Left lung (tissue), 10 donors: ENCODE data around the gene NCCRP1. TPM values are rescaled to one million over a fixed set of nuclear protein-coding genes. Genes with fewer than 3 reads are reported as not detected.
A peak's percentile ranks its signal among the peaks of the same experiment; 100 is the strongest.

Source experiments
- ATAC-seq: fragments of 200-7000 bp; cut with Tn5 transposase; one replicate; pipeline ENCODE4 v1.9.1; 2020; ENCODE audit warnings: moderate library complexity
- DNase-seq, 4 donors: peaks; one replicate each; pipeline ENCODE4 v3.0.0-alpha.2; 2013 to 2020
- H3K27ac ChIP-seq, 2 donors: fragments of 200-600 bp; sonication (generic) in 1 of 2; one replicate each; pipeline versions ENCODE4 v1.5.0 to v1.8.0; 2020 to 2021
- H3K27me3 ChIP-seq, 2 donors: fragments of 200-600 bp; sonication (generic) in 1 of 2; one replicate each; pipeline versions ENCODE4 v1.5.0 to v1.8.0; 2020 to 2021
- H3K36me3 ChIP-seq, 2 donors: fragments of 200-600 bp; sonication (generic) in 1 of 2; one replicate each; pipeline versions ENCODE4 v1.5.0 to v1.8.0; 2020 to 2021
- H3K4me1 ChIP-seq, 2 donors: fragments of 200-600 bp; one replicate each; pipeline ENCODE4 v1.8.0; 2021
- H3K4me3 ChIP-seq, 2 donors: fragments of 200-600 bp; sonication (generic) in 1 of 2; one replicate each; pipeline versions ENCODE4 v1.5.0 to v1.8.0; 2020 to 2021; ENCODE audit warnings: mild to moderate bottlenecking in 1 of 2
- H3K9me3 ChIP-seq, 2 donors: fragments of 200-600 bp; sonication (generic) in 1 of 2; one replicate each; pipeline versions ENCODE4 v1.5.0 to v1.8.0; 2020 to 2021
- intact Hi-C, 2 donors: fragments of 100-400 bp; cut with DNase I; formaldehyde crosslinking; loops; one replicate each; pipeline versions ENCODE4 v1.11.2 to v1.14.2; 2022
- polyA plus RNA-seq, 6 donors: library from polyadenylated mRNA; unstranded; fragments of 120-200 nt; gene quantifications; one replicate each; pipeline ENCODE4 v1.2.1, GENCODE V29; 2013; ENCODE audit not compliant: insufficient read length in 6 of 6
- total RNA-seq, 2 donors: library from RNA; stranded (reverse); fragmentation: NEBNext Ultra II Directional; extraction: Animal tissue kit (Norgen Biotek cat#: 25700); gene quantifications; one replicate each; pipeline ENCODE4 v1.2.1, GENCODE V29; 2021
- TF ChIP-seq, protein P1 (sequence below), 2 donors: fragments of 200-600 bp; sonication (generic) in 1 of 2; IDR thresholded peaks; one replicate each; pipeline versions ENCODE4 v1.5.0 to v1.8.0; 2021; ENCODE audit warnings: antibody characterized with exemption in 2 of 2
- donor health status: DM: no; HTN: yes; CAD: no.
- donor health status: DM: no; HTN: no; CAD: no.

The NCCRP1 gene
- total and polyA plus RNA-seq, 8 donors = 0.17 to 0.30 (median 0.22) TPM; not detected in 2

DNA sequence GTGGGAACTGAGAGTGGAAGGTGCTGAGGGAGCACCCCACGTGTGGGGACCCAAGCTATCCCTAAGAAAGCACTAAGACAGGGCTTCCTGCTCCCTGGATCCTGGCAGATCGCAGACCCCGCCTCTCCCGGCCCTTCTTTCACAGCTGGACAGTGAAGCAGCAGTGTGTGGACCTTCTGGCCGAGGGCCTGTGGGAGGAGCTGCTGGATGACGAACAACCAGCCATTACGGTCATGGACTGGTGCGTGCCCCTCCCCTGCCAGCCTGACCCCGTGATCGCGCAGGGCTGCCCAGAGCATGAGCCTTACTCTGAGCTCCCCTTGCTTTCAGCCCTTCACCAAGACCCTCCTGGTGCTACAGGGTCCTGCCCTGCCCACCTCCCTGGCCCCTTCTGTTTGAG is 2.3 kb downstream of the NCCRP1 start:
- no peak overlapping the region for H3K4me3 ChIP-seq
- peaks cover 0 to 5% of the 10 kb centered on the region in 2 donors for H3K4me1 ChIP-seq
- H3K27me3 ChIP-seq = peaks cover 31 to 100% of the 10 kb centered on the region in 2 donors
- no peak overlapping the region for H3K27ac ChIP-seq
- DNase-seq = peak in 1 of 4 donors; percentile 62
- H3K36me3 ChIP-seq = no peaks in the 10 kb centered on the region
- TF ChIP-seq, protein P1, sequence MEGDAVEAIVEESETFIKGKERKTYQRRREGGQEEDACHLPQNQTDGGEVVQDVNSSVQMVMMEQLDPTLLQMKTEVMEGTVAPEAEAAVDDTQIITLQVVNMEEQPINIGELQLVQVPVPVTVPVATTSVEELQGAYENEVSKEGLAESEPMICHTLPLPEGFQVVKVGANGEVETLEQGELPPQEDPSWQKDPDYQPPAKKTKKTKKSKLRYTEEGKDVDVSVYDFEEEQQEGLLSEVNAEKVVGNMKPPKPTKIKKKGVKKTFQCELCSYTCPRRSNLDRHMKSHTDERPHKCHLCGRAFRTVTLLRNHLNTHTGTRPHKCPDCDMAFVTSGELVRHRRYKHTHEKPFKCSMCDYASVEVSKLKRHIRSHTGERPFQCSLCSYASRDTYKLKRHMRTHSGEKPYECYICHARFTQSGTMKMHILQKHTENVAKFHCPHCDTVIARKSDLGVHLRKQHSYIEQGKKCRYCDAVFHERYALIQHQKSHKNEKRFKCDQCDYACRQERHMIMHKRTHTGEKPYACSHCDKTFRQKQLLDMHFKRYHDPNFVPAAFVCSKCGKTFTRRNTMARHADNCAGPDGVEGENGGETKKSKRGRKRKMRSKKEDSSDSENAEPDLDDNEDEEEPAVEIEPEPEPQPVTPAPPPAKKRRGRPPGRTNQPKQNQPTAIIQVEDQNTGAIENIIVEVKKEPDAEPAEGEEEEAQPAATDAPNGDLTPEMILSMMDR (IDR thresholded peaks at IDR 0.05) = no peak
- H3K9me3 ChIP-seq = no peaks in the 10 kb centered on the region
- intact Hi-C loops = no loop called here
- peak; percentile 41 for ATAC-seq

- Histone ChIP-seq H3K27me3 (peaks cover 38 to 99% of the 10 kb centered on the region in 2 donors), H3K36me3 (no peaks in the 10 kb centered on the region), H3K4me3 (no peak overlapping the region), H3K9me3 (no peaks in the 10 kb centered on the region), H3K4me1 (peaks cover 0 to 5% of the 10 kb centered on the region in 2 donors), H3K27ac (no peak overlapping the region)
- intact Hi-C loops = no loop called here
- DNase-seq (no peak), ATAC-seq (no peak)
- TF ChIP-seq, protein P1 (IDR thresholded peaks at IDR 0.05) = no peak
These were observed 3.5 kb downstream of the NCCRP1 start for GRCh38 chr19:39200066-39200802.

- no peak for ATAC-seq
- intact Hi-C loops = no loop called here
- Histone ChIP-seq H3K4me3 (no peak overlapping the region), H3K36me3 (no peaks in the 10 kb centered on the region), H3K9me3 (no peaks in the 10 kb centered on the region), H3K4me1 (peaks cover 0 to 5% of the 10 kb centered on the region in 2 donors), H3K27me3 (peaks cover 37 to 98% of the 10 kb centered on the region in 2 donors), H3K27ac (no peak overlapping the region)
- no peak for DNase-seq
- TF ChIP-seq, protein P1 (IDR thresholded peaks at IDR 0.05) = no peak
These were observed 4.0 kb downstream of the NCCRP1 start for GRCh38 chr19:39200803-39201115.

DNA sequence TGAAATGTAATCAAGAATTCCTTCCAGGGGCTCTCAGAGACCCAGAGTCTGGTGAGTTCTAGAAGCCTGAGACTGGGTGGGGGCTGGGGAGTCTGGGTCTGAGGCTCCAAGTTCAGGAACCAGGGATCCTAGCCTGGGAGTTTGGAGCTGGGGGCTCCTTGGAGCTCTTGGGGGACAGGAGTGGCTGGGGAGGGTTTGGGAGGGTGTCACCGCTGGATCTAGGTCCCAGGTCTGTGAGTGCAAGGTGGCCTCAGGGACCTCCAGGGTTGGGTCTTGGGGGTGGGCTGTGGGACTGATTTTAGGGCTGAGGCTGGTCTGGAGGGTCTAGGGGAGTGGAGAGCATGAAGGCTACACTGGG is 6.2 kb downstream of the NCCRP1 start:
- H3K4me3 ChIP-seq = no peak overlapping the region
- intact Hi-C loops = no loop called here
- no peaks in the 10 kb centered on the region for H3K4me1 ChIP-seq
- no peaks in the 10 kb centered on the region for H3K36me3 ChIP-seq
- TF ChIP-seq, protein P1 (IDR thresholded peaks at IDR 0.05) = no peak
- DNase-seq (no peak), ATAC-seq (no peak)
- peaks cover 21 to 76% of the 10 kb centered on the region in 2 donors for H3K27me3 ChIP-seq
- no peak overlapping the region for H3K27ac ChIP-seq
- H3K9me3 ChIP-seq = no peaks in the 10 kb centered on the region

DNA sequence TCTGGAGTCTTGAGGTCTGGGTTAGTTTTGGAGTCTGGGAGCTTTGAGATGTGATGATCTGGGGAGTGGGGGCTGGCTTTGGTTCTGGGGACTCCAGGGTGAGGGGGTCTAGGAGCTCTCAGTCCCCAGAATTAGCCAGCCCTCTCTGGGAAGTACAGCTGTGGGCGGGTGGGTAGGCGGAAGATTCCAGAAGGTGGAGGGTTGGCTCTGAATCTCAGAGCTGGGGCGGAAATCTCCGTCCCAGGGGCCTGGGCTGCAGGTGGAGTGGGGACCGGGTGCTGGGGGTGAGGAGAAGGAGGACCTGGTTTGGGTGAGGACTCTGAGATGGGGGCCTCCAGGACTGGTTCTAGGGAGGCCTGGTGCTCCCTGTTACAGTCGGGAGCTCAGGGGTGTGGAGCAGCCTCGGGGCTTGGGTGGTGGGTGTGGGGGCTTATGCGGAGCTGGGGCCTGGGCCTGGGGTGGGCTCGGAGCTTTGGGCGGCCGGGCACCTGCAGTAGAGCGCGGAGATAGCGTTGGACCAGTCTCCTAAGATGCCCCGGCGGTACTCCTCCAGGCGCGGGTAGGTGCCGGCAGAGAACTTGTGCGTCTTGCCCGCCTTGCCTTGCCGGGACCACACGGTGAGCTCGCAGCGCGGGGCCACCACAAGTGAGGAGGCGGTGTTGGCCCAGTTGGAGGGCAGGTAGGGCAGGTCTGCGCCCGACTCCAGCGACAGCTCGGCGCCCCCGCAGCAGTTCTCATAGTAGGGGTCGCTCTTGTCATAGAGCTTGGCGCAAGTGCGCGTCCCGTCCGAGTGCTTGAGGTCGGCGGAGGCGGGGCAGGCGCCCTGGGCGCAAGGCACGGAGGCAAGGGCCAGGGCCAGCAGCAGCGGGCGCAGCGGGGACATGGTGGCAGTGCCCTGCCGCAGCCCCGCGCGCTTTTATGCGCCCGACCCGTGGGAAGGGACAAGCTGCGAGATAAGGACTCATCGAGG is 6.9 kb downstream of the NCCRP1 start, which contains the start of gene SYCN:
TSS of gene SYCN (minus strand) at position 892 of the 970 bp plus-strand sequence. CDS start at position 883, 9 bp downstream.
- H3K27ac ChIP-seq = no peak within 1 kb of the TSS
- H3K27me3 ChIP-seq = peaks cover 15 to 75% of the 10 kb centered on the region in 2 donors
- TF ChIP-seq, protein P1 (IDR thresholded peaks at IDR 0.05) = no peak
- no peaks in the 10 kb centered on the region for H3K9me3 ChIP-seq
- intact Hi-C loops = no loop called here
- no peak within 1 kb of the TSS for H3K4me3 ChIP-seq
- no peaks in the 10 kb centered on the region for H3K4me1 ChIP-seq
- no peaks in the 10 kb centered on the region for H3K36me3 ChIP-seq
- peak; percentile 47 for ATAC-seq
- no peak for DNase-seq
